Measurements from ENCODE around the gene GRN. TPM values are rescaled to one million over a fixed set of nuclear protein-coding genes. Genes with fewer than 3 reads are reported as not detected.

Gene GRN
- total and polyA plus RNA-seq, 2 donors (not counting 3 experiments of a cell fraction or from before 2014, with no cell fraction given) = 343 to 1,034 TPM

DNA sequence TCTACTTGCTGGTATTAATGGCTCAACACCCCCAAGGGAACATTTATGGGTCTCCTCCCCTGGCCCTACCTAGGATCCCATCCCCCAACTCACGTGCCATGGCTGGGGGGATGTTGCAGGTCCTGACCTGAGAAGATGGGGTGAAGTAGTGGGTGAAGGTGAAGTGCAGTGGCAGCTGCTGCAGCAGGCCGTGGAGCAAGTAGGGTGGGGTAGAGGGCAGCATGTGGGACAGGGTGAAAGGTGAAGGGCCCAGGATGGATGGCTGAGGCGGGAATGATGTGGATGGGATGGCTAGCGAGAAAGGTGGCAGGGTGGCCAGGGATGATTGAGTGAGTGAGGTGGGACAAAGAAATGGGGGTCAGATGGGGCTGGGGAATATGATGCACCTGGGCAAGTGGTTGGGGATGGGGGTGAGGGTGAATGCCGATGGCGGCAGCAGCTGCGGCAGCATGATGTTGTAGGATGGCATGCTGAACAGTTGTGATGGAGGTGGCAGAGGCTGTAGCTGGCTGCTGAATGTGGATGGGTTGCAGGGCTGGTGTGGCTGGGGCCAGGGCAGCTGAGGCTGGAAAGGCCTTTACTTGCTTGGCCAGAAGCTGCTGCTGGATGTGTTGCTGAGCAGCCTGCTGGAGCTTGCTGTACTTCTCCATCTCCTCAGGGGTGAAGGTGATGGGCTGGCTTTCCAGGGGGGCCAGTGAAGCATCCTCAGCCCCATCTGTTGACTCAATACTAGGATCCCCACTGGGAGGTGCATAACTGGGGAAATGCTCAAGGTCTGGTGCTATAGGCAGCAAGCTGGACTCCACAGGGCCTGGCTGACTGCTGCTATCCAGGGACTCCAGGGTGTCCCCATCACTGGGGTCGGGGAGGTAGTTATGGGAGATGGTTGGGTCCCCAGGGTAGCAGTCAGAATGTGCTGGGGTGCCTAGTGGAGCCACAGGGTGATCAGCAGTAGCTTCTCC, 52.7 kb downstream of the GRN start:
- CTCF ChIA-PET = interaction anchor here (1.0 to 9.2 kb wide), 3 partner anchors 23 to 125 kb away, joined by 3 to 86 read pairs (median 5); no protein-coding TSS in a partner anchor
- Histone ChIP-seq H3K27ac (ENCODE audit: insufficient read depth, low read depth, low read length) (no peak overlapping the region), H3K4me3 (replicated peaks in 1 of 3; ENCODE audit: insufficient read depth in 1 of 3, low read depth in 1 of 3, low read length in 3 of 3) (no peak overlapping the region), H3K79me2 (ENCODE audit: control insufficient read depth, insufficient read depth, low read length) (no peaks in the 10 kb centered on the region), H2AFZ (ENCODE audit: low read depth, low read length) (no peak overlapping the region), H3K4me2 (ENCODE audit: insufficient read depth, low read length) (no peak overlapping the region), H4K20me1 (replicated peaks; ENCODE audit: control insufficient read depth, extremely low read depth, insufficient read depth, low read length) (no peaks in the 10 kb centered on the region), H3K27me3 (ENCODE audit: control insufficient read depth in 2 of 2, insufficient read depth in 2 of 2, low read length in 2 of 2) (no peaks in the 10 kb centered on the region), H3K36me3 (ENCODE audit: control insufficient read depth in 2 of 2, extremely low read depth in 1 of 2, insufficient read depth in 2 of 2, low read length in 2 of 2) (peaks cover 8 to 26% of the 10 kb centered on the region in 2 experiments), H3K4me1 (ENCODE audit: control insufficient read depth, extremely low read depth, insufficient read depth, low read length) (no peaks in the 10 kb centered on the region), H3K9me3 (replicated peaks; ENCODE audit: control insufficient read depth, insufficient read depth, low read length) (no peaks in the 10 kb centered on the region), H3K9ac (replicated peaks; ENCODE audit: extremely low read depth, insufficient read depth, low read length) (no peak overlapping the region), H3K9me1 (replicated peaks; ENCODE audit: control insufficient read depth, extremely low read depth, insufficient read depth, low read length) (no peaks in the 10 kb centered on the region)
- POLR2A ChIA-PET = no interaction called here
- BruUV-seq (replicated peaks) = no TSS peak
- dilution Hi-C loops (cut with MboI; ENCODE audit: extremely low pct_ligation_motif_present, low sequenced_read_pairs) (no loop called here), intact Hi-C loops (cut with micrococcal nuclease) (no loop called here)
- DNase-seq (ENCODE audit: low read depth, low spot score) (no peak), FAIRE-seq (no peak)
- TF ChIP-seq FOS (IDR thresholded peaks at IDR 0.05; ENCODE audit: borderline replicate concordance, insufficient read depth, low read length) = no peak
- TF ChIP-seq POLR2A (IDR thresholded peaks at IDR 0.05; ENCODE audit: low read depth, low read length) = no peak

DNA sequence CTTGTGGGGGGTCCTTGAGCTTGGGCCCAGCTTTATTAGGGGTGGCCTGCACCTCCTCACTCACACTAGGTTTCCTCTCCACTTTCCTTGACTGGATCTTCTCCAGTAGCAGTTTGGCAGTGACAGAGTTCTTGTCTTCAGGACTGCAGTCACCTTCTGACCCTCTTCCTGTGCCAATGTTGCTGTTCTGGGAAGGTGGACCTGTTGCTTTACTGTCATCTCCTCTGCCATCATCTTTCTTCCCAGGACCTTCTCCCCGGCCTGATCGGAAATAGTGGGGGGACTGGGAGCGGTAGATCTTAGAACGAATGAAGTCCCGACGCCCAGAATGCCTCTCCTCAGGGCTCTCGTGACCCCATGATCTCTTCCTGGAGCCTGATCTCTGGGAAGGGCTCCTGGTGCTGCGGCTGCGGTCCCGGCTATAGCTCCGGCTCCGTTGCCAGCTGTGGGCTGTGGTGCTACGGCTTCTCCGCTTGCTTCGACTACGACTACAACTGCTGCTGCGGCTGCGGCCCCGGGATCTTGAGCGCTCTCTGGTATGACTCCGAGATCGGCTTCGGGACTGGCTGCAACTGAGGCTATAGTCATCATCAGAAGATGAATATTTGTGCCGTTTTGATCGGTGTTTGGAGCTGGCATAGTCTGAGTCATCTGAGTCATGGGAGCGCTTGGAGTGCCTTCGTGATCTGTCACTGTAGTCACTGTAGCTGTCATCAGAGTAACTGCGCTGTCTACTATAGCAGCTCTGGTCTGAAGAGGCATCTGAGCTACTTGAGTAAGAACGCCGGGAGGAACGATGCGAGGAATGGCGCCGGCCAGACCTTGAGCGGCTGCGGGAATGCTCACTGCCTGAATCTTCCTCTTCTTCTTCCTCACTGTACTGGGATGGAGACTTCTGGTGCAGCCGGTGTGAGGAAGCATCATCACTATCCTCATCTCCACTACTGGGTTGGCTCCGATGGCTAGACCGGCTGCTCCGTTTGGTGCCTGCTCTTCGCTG, 53.9 kb downstream of the GRN start:
- no TSS peak for BruUV-seq (replicated peaks)
- DNase-seq (ENCODE audit: low read depth, low spot score) = no peak
- Histone ChIP-seq H3K9ac (replicated peaks; ENCODE audit: extremely low read depth, insufficient read depth, low read length) (no peak overlapping the region), H3K27ac (ENCODE audit: insufficient read depth, low read depth, low read length) (no peak overlapping the region), H3K9me1 (replicated peaks; ENCODE audit: control insufficient read depth, extremely low read depth, insufficient read depth, low read length) (no peaks in the 10 kb centered on the region), H3K9me3 (replicated peaks; ENCODE audit: control insufficient read depth, insufficient read depth, low read length) (no peaks in the 10 kb centered on the region), H3K36me3 (ENCODE audit: control insufficient read depth in 2 of 2, extremely low read depth in 1 of 2, insufficient read depth in 2 of 2, low read length in 2 of 2) (peaks cover 8 to 28% of the 10 kb centered on the region in 2 experiments), H3K79me2 (ENCODE audit: control insufficient read depth, insufficient read depth, low read length) (no peaks in the 10 kb centered on the region), H3K27me3 (ENCODE audit: control insufficient read depth in 2 of 2, insufficient read depth in 2 of 2, low read length in 2 of 2) (no peaks in the 10 kb centered on the region), H2AFZ (ENCODE audit: low read depth, low read length) (no peak overlapping the region), H3K4me3 (replicated peaks in 1 of 3; ENCODE audit: insufficient read depth in 1 of 3, low read depth in 1 of 3, low read length in 3 of 3) (no peak overlapping the region), H4K20me1 (replicated peaks; ENCODE audit: control insufficient read depth, extremely low read depth, insufficient read depth, low read length) (no peaks in the 10 kb centered on the region), H3K4me2 (ENCODE audit: insufficient read depth, low read length) (no peak overlapping the region), H3K4me1 (ENCODE audit: control insufficient read depth, extremely low read depth, insufficient read depth, low read length) (no peaks in the 10 kb centered on the region)
- dilution Hi-C loops (cut with MboI; ENCODE audit: extremely low pct_ligation_motif_present, low sequenced_read_pairs) = no loop called here
- TF ChIP-seq, protein P1, sequence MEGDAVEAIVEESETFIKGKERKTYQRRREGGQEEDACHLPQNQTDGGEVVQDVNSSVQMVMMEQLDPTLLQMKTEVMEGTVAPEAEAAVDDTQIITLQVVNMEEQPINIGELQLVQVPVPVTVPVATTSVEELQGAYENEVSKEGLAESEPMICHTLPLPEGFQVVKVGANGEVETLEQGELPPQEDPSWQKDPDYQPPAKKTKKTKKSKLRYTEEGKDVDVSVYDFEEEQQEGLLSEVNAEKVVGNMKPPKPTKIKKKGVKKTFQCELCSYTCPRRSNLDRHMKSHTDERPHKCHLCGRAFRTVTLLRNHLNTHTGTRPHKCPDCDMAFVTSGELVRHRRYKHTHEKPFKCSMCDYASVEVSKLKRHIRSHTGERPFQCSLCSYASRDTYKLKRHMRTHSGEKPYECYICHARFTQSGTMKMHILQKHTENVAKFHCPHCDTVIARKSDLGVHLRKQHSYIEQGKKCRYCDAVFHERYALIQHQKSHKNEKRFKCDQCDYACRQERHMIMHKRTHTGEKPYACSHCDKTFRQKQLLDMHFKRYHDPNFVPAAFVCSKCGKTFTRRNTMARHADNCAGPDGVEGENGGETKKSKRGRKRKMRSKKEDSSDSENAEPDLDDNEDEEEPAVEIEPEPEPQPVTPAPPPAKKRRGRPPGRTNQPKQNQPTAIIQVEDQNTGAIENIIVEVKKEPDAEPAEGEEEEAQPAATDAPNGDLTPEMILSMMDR (IDR thresholded peaks at IDR 0.05; ENCODE audit: extremely low read depth in 1 of 2, insufficient read depth in 1 of 2, low read depth in 1 of 2, low read length in 2 of 2) = no peak
- TF ChIP-seq MYC (IDR thresholded peaks at IDR 0.05; ENCODE audit: low read depth, low read length) = no peak
- TF ChIP-seq GATA2 (IDR thresholded peaks at IDR 0.05; ENCODE audit: insufficient read depth, insufficient read length, low read depth, low read length) = no peak
- TF ChIP-seq FOS (IDR thresholded peaks at IDR 0.05; ENCODE audit: borderline replicate concordance, insufficient read depth, low read length) = no peak
- TF ChIP-seq JUN (IDR thresholded peaks at IDR 0.05; ENCODE audit: borderline replicate concordance, insufficient read depth, insufficient read length, low read depth) = no peak
- no peak for TF ChIP-seq EZH2 (IDR thresholded peaks at IDR 0.05; ENCODE audit: borderline replicate concordance, low read depth, low read length, severe bottlenecking)
- no peak for TF ChIP-seq POLR2AphosphoS5 (IDR thresholded peaks at IDR 0.05; ENCODE audit: insufficient read depth, low read depth, low read length)
- no peak for TF ChIP-seq POLR2A (IDR thresholded peaks at IDR 0.05; ENCODE audit: low read depth, low read length)
- TF ChIP-seq, protein P2, sequence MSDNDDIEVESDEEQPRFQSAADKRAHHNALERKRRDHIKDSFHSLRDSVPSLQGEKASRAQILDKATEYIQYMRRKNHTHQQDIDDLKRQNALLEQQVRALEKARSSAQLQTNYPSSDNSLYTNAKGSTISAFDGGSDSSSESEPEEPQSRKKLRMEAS (IDR thresholded peaks at IDR 0.05; ENCODE audit: insufficient read depth, insufficient read length) = no peak
- ChIA-PET POLR2A (no interaction called here), CTCF (interaction anchor here (0.6 to 9.2 kb wide), 4 partner anchors 14 to 124 kb away, joined by 3 to 86 read pairs (median 4); no protein-coding TSS in a partner anchor)
- intact Hi-C loops (cut with micrococcal nuclease) = no loop called here
- no peak for FAIRE-seq

All from endothelial cell of umbilical vein (primary cell).